ENCODE data around the gene ENAH. TPM values are rescaled to one million over a fixed set of nuclear protein-coding genes. Genes with fewer than 3 reads are reported as not detected.
"Not testable (repeated sequence)": the region's sequence is repeated elsewhere in the genome, so short reads cannot be mapped to it uniquely, and the experiment has no call there.

The ENAH gene
- total RNA-seq, 1 donor from 2014 or later = 434 TPM

- H3K9me3 Mint-ChIP-seq (ENCODE audit: low read depth) = no peaks in the 10 kb centered on the region
- no peaks in the 10 kb centered on the region for H3K36me3 Mint-ChIP-seq (ENCODE audit: low read depth)
- H3K27ac Mint-ChIP-seq (ENCODE audit: unreplicated experiment) = peak overlapping the region; percentile 100
- DNase-seq (ENCODE audit: low spot score) = no peak
- H3K27me3 Mint-ChIP-seq (ENCODE audit: low read depth) = no peaks in the 10 kb centered on the region
- no peak for TF ChIP-seq CTCF (IDR thresholded peaks at IDR 0.05)
- peak overlapping the region; percentile 1 for H3K4me3 Mint-ChIP-seq (ENCODE audit: unreplicated experiment)
- peaks cover 70% of the 10 kb centered on the region for H3K4me1 Mint-ChIP-seq (ENCODE audit: low read depth)
Observed at GRCh38 chr1:225657462-225657989, 4.6 kb upstream of the ENAH start.

- H3K4me1 Mint-ChIP-seq (ENCODE audit: low read depth) = peaks cover 62% of the 10 kb centered on the region
- H3K4me3 Mint-ChIP-seq (ENCODE audit: unreplicated experiment); DNase-seq (ENCODE audit: low spot score); H3K27me3 Mint-ChIP-seq (ENCODE audit: low read depth); H3K9me3 Mint-ChIP-seq (ENCODE audit: low read depth); H3K36me3 Mint-ChIP-seq (ENCODE audit: low read depth): not testable (repeated sequence)
- H3K27ac Mint-ChIP-seq (ENCODE audit: unreplicated experiment) = peak overlapping the region; percentile 100
Observed at GRCh38 chr1:225656259-225656655, 3.3 kb upstream of the ENAH start.

GRCh38 chr1:225655509-225656258 lies 2.8 kb upstream of the ENAH start:
- no peaks in the 10 kb centered on the region for H3K9me3 Mint-ChIP-seq (ENCODE audit: low read depth)
- H3K27me3 Mint-ChIP-seq (ENCODE audit: low read depth) = no peaks in the 10 kb centered on the region
- peak overlapping the region; percentile 100 for H3K27ac Mint-ChIP-seq (ENCODE audit: unreplicated experiment)
- H3K4me1 Mint-ChIP-seq (ENCODE audit: low read depth) = peaks cover 57% of the 10 kb centered on the region
- no peak overlapping the region for H3K4me3 Mint-ChIP-seq (ENCODE audit: unreplicated experiment)
- no peaks in the 10 kb centered on the region for H3K36me3 Mint-ChIP-seq (ENCODE audit: low read depth)
- no peak for DNase-seq (ENCODE audit: low spot score)
- peak; percentile 40 for TF ChIP-seq CTCF (IDR thresholded peaks at IDR 0.05)

GRCh38 chr1:225654688-225655508 lies 2.0 kb upstream of the ENAH start:
- no peak for DNase-seq (ENCODE audit: low spot score)
- H3K36me3 Mint-ChIP-seq (ENCODE audit: low read depth) = no peaks in the 10 kb centered on the region
- peak overlapping the region; percentile 79 for H3K4me3 Mint-ChIP-seq (ENCODE audit: unreplicated experiment)
- no peaks in the 10 kb centered on the region for H3K9me3 Mint-ChIP-seq (ENCODE audit: low read depth)
- H3K4me1 Mint-ChIP-seq (ENCODE audit: low read depth) = peaks cover 58% of the 10 kb centered on the region
- TF ChIP-seq CTCF (IDR thresholded peaks at IDR 0.05) = no peak
- H3K27me3 Mint-ChIP-seq (ENCODE audit: low read depth) = no peaks in the 10 kb centered on the region
- peak overlapping the region; percentile 100 for H3K27ac Mint-ChIP-seq (ENCODE audit: unreplicated experiment)

GRCh38 chr1:225654277-225654597 lies 1.3 kb upstream of the ENAH start:
- DNase-seq (ENCODE audit: low spot score) = no peak
- Mint-ChIP-seq H3K4me1 (ENCODE audit: low read depth) (peaks cover 62% of the 10 kb centered on the region), H3K36me3 (ENCODE audit: low read depth) (no peaks in the 10 kb centered on the region), H3K27me3 (ENCODE audit: low read depth) (no peaks in the 10 kb centered on the region), H3K4me3 (ENCODE audit: unreplicated experiment) (peak overlapping the region; percentile 79), H3K9me3 (ENCODE audit: low read depth) (no peaks in the 10 kb centered on the region), H3K27ac (ENCODE audit: unreplicated experiment) (peak overlapping the region; percentile 100)
- TF ChIP-seq CTCF (IDR thresholded peaks at IDR 0.05) = no peak

Data from chondrocyte (in vitro differentiated cells).